Neural cell (in vitro differentiated cells): Measurements from ENCODE around the gene PANX2. TPM values are rescaled to one million over a fixed set of nuclear protein-coding genes. Genes with fewer than 3 reads are reported as not detected.
"Not testable (repeated sequence)": the region's sequence is repeated elsewhere in the genome, so short reads cannot be mapped to it uniquely, and the experiment has no call there.

Source experiments
- H2AFZ ChIP-seq: fragments of 200-600, 300-800 bp; sonication (generic), shearing (Covaris generic); 2 replicates; pipeline ENCODE4 v1.6.0; 2014; ENCODE audit warnings: low read depth, mild to moderate bottlenecking, antibody characterized with exemption, low read length, moderate library complexity
- H3F3A ChIP-seq: fragments of 200-600 bp; shearing (Covaris generic); 2 replicates; pipeline ENCODE4 v1.6.1; 2016; ENCODE audit warnings: mild to moderate bottlenecking, moderate library complexity, mixed read lengths, antibody characterized with exemption, low read length; ENCODE audit not compliant: insufficient read depth, poor library complexity, severe bottlenecking
- H3K27ac ChIP-seq: fragments of 200-600, 300-800 bp; sonication (generic), shearing (Covaris generic); 2 replicates; pipeline ENCODE4 v1.5.1; 2014; ENCODE audit warnings: mild to moderate bottlenecking, low read length, moderate library complexity
- H3K27me3 ChIP-seq: fragments of 300-800, 200-600 bp; sonication (generic), shearing (Covaris generic); 2 replicates; pipeline ENCODE4 v1.6.0; 2014; ENCODE audit warnings: mild to moderate bottlenecking, low read depth, low read length, moderate library complexity; ENCODE audit not compliant: insufficient read depth
- H3K36me3 ChIP-seq: fragments of 300-800, 200-600 bp; sonication (generic), shearing (Covaris generic); 2 replicates; pipeline ENCODE4 v1.5.1; 2014; ENCODE audit warnings: mild to moderate bottlenecking, antibody characterized with exemption, low read length, moderate library complexity; ENCODE audit not compliant: insufficient read depth
- H3K4me2 ChIP-seq: fragments of 300-800, 200-600 bp; sonication (generic), shearing (Covaris generic); 2 replicates; pipeline ENCODE4 v1.6.0; 2014; ENCODE audit warnings: mild to moderate bottlenecking, low read length
- H3K4me3 ChIP-seq: fragments of 300-800, 200-600 bp; sonication (generic), shearing (Covaris generic); 2 replicates; pipeline ENCODE4 v1.5.1; 2014; ENCODE audit warnings: mild to moderate bottlenecking, low read length, moderate library complexity
- H3K79me2 ChIP-seq: fragments of 200-600 bp; shearing (Covaris generic); replicated peaks from 2 replicates; pipeline ENCODE4 v1.6.0; 2014; ENCODE audit warnings: mild to moderate bottlenecking, low read length, moderate library complexity; ENCODE audit not compliant: insufficient read depth
- H3K9ac ChIP-seq: fragments of 300-800, 200-600 bp; sonication (generic), shearing (Covaris generic); 2 replicates; pipeline ENCODE4 v1.6.1; 2016; ENCODE audit warnings: mild to moderate bottlenecking, low read length, mixed read lengths
- H3K9me2 ChIP-seq: fragments of 200-600 bp; shearing (Covaris generic); 2 replicates; pipeline ENCODE4 v1.6.1; 2016; ENCODE audit warnings: mild to moderate bottlenecking, low read length, mixed read lengths; ENCODE audit not compliant: insufficient read depth
- H3K9me3 ChIP-seq: fragments of 200-600, 300-800 bp; sonication (generic), shearing (Covaris generic); 2 replicates; pipeline ENCODE4 v1.6.1; 2016; ENCODE audit warnings: mild to moderate bottlenecking, mixed run types, low read length, moderate library complexity, mixed read lengths
- H4K20me1 ChIP-seq: fragments of 200-600 bp; shearing (Covaris generic); 2 replicates; pipeline ENCODE4 v1.6.1; 2016; ENCODE audit warnings: mild to moderate bottlenecking, mixed run types; ENCODE audit not compliant: insufficient read depth
- EP300 ChIP-seq: fragments of 450-650 bp; conservative IDR thresholded peaks from 2 replicates; pipeline ENCODE4 v1.6.1; 2014; ENCODE audit warnings: antibody characterized with exemption, mild to moderate bottlenecking, moderate library complexity; ENCODE audit not compliant: poor library complexity, severe bottlenecking
- EZH2 ChIP-seq: fragments of 200-600, 300-800 bp; shearing (Covaris generic), sonication (generic); IDR thresholded peaks from 2 replicates; pipeline ENCODE4 v1.6.1; 2014; ENCODE audit warnings: antibody characterized with exemption, low read length, borderline replicate concordance, mild to moderate bottlenecking; ENCODE audit not compliant: insufficient read depth, poor library complexity, severe bottlenecking
- MXI1 ChIP-seq: fragments of 450-650 bp; conservative IDR thresholded peaks from 2 replicates; pipeline ENCODE4 v1.6.1; 2014; ENCODE audit warnings: antibody characterized with exemption, mild to moderate bottlenecking; ENCODE audit not compliant: poor library complexity, severe bottlenecking
- POLR2AphosphoS5 ChIP-seq: IDR thresholded peaks from 2 replicates; pipeline ENCODE4 v1.6.1; 2012
- RAD21 ChIP-seq: fragments of 450-650 bp; conservative IDR thresholded peaks from 2 replicates; pipeline ENCODE4 v1.6.1; 2014; ENCODE audit warnings: antibody characterized with exemption, mild to moderate bottlenecking, moderate library complexity
- SMC3 ChIP-seq: fragments of 450-650 bp; conservative IDR thresholded peaks from 2 replicates; pipeline ENCODE4 v1.6.1; 2014; ENCODE audit warnings: antibody characterized with exemption, mild to moderate bottlenecking, moderate library complexity; ENCODE audit not compliant: poor library complexity
- TAF1 ChIP-seq: IDR thresholded peaks from 2 replicates; pipeline ENCODE4 v1.6.1; 2012; ENCODE audit warnings: low read depth
- polyA plus RNA-seq: library from polyadenylated mRNA; depleted of rRNA; stranded (reverse); fragments of >200 nt; gene quantifications from 2 replicates; pipeline ENCODE4 v1.2.3, GENCODE V29; 2014
- TF ChIP-seq, protein P1 (sequence below): fragments of 450-650 bp; IDR thresholded peaks from 2 replicates; pipeline ENCODE4 v1.5.1; 2014; ENCODE audit warnings: antibody characterized with exemption, mild to moderate bottlenecking, moderate library complexity; ENCODE audit not compliant: poor library complexity, severe bottlenecking
- TF ChIP-seq, protein P2 (sequence below): IDR thresholded peaks from 2 replicates; pipeline ENCODE4 v1.6.1; 2012; ENCODE audit warnings: borderline replicate concordance

Gene PANX2
- polyA plus RNA-seq, 1 donor from 2014 or later, result 3.4 TPM

DNA sequence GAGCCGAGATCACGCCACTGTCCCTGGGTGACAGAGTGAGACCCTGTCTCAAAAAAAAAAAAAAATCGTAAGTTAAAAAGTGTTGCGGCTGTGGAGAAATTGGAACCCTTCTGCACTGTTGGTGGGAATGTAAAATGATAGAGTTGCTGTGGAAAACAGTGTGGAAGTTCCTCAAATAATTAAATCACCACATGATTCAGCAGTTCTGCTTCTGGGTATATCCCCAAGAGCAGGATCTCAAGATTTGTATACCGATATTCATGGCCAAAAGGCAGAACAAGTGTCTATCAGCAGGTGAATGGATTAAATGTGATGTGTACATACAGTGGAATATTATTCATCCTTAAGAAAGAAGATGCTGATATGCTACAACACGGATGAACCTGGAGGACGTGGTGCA, 34.0 kb downstream of the PANX2 start:
- peaks cover 20% of the 10 kb centered on the region for H3K79me2 ChIP-seq
- H3K27me3 ChIP-seq, result no peaks in the 10 kb centered on the region
- H3K36me3 ChIP-seq, result peaks cover 11% of the 10 kb centered on the region
- H3K4me3 ChIP-seq, result no peak overlapping the region
- no peaks in the 10 kb centered on the region for H3K9me3 ChIP-seq
- H3K27ac ChIP-seq, result no peak overlapping the region
- H3K9me2 ChIP-seq, result no peaks in the 10 kb centered on the region
- H2AFZ ChIP-seq, result no peak overlapping the region
- H3K9ac ChIP-seq, result no peak overlapping the region
- no peaks in the 10 kb centered on the region for H3F3A ChIP-seq
- peaks cover 3% of the 10 kb centered on the region for H4K20me1 ChIP-seq
- no peak overlapping the region for H3K4me2 ChIP-seq
- TF ChIP-seq, protein P1, sequence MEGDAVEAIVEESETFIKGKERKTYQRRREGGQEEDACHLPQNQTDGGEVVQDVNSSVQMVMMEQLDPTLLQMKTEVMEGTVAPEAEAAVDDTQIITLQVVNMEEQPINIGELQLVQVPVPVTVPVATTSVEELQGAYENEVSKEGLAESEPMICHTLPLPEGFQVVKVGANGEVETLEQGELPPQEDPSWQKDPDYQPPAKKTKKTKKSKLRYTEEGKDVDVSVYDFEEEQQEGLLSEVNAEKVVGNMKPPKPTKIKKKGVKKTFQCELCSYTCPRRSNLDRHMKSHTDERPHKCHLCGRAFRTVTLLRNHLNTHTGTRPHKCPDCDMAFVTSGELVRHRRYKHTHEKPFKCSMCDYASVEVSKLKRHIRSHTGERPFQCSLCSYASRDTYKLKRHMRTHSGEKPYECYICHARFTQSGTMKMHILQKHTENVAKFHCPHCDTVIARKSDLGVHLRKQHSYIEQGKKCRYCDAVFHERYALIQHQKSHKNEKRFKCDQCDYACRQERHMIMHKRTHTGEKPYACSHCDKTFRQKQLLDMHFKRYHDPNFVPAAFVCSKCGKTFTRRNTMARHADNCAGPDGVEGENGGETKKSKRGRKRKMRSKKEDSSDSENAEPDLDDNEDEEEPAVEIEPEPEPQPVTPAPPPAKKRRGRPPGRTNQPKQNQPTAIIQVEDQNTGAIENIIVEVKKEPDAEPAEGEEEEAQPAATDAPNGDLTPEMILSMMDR, result no peak
- TF ChIP-seq EZH2 (no peak), RAD21 (no peak), POLR2AphosphoS5 (no peak), EP300 (no peak), MXI1 (no peak)
- TF ChIP-seq, protein P2, sequence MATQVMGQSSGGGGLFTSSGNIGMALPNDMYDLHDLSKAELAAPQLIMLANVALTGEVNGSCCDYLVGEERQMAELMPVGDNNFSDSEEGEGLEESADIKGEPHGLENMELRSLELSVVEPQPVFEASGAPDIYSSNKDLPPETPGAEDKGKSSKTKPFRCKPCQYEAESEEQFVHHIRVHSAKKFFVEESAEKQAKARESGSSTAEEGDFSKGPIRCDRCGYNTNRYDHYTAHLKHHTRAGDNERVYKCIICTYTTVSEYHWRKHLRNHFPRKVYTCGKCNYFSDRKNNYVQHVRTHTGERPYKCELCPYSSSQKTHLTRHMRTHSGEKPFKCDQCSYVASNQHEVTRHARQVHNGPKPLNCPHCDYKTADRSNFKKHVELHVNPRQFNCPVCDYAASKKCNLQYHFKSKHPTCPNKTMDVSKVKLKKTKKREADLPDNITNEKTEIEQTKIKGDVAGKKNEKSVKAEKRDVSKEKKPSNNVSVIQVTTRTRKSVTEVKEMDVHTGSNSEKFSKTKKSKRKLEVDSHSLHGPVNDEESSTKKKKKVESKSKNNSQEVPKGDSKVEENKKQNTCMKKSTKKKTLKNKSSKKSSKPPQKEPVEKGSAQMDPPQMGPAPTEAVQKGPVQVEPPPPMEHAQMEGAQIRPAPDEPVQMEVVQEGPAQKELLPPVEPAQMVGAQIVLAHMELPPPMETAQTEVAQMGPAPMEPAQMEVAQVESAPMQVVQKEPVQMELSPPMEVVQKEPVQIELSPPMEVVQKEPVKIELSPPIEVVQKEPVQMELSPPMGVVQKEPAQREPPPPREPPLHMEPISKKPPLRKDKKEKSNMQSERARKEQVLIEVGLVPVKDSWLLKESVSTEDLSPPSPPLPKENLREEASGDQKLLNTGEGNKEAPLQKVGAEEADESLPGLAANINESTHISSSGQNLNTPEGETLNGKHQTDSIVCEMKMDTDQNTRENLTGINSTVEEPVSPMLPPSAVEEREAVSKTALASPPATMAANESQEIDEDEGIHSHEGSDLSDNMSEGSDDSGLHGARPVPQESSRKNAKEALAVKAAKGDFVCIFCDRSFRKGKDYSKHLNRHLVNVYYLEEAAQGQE, result no peak

DNA sequence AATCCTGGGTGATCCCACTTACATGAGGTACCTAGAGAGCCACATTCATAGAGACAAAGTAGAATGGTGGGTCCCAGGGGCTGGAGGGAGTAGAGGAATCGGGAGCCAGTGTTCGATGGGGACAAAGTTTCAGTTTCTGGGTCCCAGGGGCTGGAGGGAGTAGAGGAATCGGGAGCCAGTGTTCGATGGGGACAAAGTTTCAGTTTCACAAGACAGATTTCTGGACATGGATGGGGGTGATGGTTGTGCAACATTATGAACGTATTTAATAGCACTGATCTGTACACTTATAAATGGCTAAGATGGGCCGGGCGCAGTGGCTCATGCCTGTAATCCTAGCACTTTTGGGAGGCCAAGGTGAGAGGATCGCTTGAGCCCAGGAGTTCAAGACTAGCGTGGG, 34.5 kb downstream of the PANX2 start:
- H3K9ac ChIP-seq, result not testable (repeated sequence)
- peaks cover 11% of the 10 kb centered on the region for H3K36me3 ChIP-seq

DNA sequence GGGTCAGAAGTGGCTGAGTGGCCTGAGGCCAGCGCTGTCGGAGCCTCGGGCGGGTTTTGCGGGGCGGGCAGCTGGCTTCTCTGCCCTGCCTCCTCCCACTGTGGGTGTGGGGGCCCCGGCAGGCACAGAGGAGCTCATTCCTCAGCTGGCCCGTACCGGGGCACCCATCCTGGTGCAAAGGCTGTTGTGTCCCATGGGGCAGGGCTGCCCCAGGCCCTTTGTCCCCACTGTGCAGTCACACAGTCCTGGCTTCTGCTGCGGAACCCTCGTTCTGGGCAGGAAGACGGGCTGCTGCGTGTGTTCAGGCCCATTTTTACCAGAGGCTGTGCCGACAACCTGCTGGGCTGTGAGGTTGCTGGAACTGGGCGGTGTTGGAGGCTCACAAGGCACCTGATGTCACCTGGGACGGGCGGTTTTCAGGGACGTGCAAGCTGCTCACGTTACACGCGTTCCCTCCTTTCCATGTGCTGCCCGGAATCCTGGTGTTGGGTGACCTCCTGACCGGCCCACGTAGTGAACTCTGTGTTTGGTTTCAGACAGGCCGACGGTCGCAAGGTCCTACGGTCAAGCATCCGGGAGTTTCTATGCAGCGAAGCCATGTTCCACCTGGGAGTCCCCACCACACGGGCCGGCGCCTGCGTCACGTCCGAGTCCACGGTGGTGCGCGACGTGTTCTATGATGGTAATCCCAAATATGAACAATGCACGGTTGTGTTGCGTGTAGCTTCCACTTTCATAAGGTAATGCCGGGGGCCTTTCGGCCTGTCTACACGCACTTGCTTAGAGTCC, 35.4 kb downstream of the PANX2 start:
- Histone ChIP-seq H3K9me3 (no peaks in the 10 kb centered on the region), H2AFZ (no peak overlapping the region), H3K36me3 (peaks cover 11% of the 10 kb centered on the region), H3K4me3 (no peak overlapping the region), H3K4me2 (no peak overlapping the region), H4K20me1 (peaks cover 3% of the 10 kb centered on the region), H3F3A (no peaks in the 10 kb centered on the region), H3K27ac (no peak overlapping the region), H3K9ac (no peak overlapping the region), H3K27me3 (no peaks in the 10 kb centered on the region), H3K9me2 (no peaks in the 10 kb centered on the region), H3K79me2 (peaks cover 20% of the 10 kb centered on the region)
- TF ChIP-seq TAF1 (no peak), POLR2AphosphoS5 (no peak), EP300 (no peak), RAD21 (no peak), MXI1 (no peak), EZH2 (no peak), SMC3 (no peak)
- TF ChIP-seq, protein P2, result no peak
- TF ChIP-seq, protein P1, result no peak

More for the DNA sequence above, 34.5 kb downstream of the PANX2 start:
- not testable (repeated sequence) for H3K27me3 ChIP-seq, H3K27ac ChIP-seq, H3K9me3 ChIP-seq, H3K9me2 ChIP-seq, H2AFZ ChIP-seq, H3K4me2 ChIP-seq, H4K20me1 ChIP-seq, H3K4me3 ChIP-seq, H3F3A ChIP-seq
- peaks cover 20% of the 10 kb centered on the region for H3K79me2 ChIP-seq
